Hypothalamus (tissue), 51 donors: Measurements from ENCODE around the gene SETD5.

Source experiments
- DNase-seq, 51 donors: peaks; one replicate each; lab custom pipeline; 2025; lab: John Stamatoyannopoulos, UW

The SETD5 gene, protein sequence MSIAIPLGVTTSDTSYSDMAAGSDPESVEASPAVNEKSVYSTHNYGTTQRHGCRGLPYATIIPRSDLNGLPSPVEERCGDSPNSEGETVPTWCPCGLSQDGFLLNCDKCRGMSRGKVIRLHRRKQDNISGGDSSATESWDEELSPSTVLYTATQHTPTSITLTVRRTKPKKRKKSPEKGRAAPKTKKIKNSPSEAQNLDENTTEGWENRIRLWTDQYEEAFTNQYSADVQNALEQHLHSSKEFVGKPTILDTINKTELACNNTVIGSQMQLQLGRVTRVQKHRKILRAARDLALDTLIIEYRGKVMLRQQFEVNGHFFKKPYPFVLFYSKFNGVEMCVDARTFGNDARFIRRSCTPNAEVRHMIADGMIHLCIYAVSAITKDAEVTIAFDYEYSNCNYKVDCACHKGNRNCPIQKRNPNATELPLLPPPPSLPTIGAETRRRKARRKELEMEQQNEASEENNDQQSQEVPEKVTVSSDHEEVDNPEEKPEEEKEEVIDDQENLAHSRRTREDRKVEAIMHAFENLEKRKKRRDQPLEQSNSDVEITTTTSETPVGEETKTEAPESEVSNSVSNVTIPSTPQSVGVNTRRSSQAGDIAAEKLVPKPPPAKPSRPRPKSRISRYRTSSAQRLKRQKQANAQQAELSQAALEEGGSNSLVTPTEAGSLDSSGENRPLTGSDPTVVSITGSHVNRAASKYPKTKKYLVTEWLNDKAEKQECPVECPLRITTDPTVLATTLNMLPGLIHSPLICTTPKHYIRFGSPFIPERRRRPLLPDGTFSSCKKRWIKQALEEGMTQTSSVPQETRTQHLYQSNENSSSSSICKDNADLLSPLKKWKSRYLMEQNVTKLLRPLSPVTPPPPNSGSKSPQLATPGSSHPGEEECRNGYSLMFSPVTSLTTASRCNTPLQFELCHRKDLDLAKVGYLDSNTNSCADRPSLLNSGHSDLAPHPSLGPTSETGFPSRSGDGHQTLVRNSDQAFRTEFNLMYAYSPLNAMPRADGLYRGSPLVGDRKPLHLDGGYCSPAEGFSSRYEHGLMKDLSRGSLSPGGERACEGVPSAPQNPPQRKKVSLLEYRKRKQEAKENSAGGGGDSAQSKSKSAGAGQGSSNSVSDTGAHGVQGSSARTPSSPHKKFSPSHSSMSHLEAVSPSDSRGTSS (N-terminal part only)

GRCh38 chr3:9397332-9397905 is at the start of gene SETD5:
Gene SETD5, plus strand, starts transcription at chr3:9397615. Its CDS starts 31,324 bp downstream, at chr3:9428939.
- DNase-seq, result peak; percentile 86 to 99 (median 97)

- DNase-seq, result peak in 1 of 51 donors; percentile 42
These were observed 49.5 kb upstream of the SETD5 start for GRCh38 chr3:9347887-9348286.

DNA sequence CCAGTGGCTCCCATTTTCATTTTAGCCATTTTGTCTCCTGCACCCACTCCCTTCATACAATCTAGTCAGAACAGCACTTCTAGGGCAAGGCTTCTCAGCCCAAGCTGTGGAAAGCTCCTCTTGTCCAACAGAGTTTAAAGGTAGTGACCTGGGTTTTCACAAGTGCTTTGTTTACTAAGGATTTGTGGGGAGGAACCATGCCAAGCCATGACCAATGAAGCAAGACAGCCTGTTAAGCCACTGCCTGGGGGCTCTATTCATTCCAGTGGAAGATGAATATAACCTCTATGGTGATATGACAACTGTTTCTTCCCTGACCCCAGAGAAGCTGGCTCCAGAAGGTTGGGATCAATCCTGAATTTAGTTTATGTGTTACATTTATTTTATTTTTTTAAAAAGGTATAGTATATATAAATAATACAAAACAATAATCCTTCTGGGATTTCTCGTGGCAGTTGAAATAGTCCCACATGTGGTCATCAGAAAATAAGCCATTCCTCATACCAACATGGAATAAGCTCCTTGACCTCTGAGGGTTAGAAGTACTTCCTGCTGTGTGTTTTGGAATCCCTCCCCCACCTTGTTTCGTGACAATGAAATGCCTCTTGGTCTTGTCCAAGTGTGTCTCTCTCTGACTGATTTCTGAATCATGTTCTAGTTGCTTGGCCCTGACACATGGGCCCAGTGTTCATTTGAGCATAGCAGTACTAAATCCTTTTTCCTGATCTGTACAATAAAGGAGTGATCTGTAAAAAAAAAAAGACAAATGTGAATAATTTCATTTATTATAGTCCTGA is 47.9 kb upstream of the SETD5 start:
- DNase-seq, result no peak

DNA sequence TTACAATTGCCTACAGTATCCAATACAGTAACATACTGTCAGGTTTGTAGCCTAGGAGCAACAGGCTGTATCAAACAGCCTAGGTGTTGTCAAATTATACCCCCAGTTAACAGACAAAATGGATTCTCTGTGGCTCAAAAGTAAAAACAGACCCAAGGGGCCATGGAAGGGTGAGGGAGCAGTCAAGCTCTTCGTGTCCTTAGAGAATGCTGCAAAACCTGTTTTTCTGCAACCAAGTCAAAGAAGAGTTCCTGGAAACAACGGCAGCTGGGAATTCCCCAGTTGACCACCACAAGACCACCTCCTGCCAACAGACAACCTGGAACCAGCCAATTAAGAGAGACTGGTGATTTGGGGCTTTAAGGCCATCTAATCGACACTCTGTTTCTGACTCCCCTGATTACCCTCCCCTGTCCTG is 45.7 kb upstream of the SETD5 start:
- no peak for DNase-seq

- DNase-seq, result peak in 40 of 51 donors; percentile 1 to 77 (median 35)
These were observed 44.3 kb upstream of the SETD5 start for GRCh38 chr3:9352917-9353752.

DNA sequence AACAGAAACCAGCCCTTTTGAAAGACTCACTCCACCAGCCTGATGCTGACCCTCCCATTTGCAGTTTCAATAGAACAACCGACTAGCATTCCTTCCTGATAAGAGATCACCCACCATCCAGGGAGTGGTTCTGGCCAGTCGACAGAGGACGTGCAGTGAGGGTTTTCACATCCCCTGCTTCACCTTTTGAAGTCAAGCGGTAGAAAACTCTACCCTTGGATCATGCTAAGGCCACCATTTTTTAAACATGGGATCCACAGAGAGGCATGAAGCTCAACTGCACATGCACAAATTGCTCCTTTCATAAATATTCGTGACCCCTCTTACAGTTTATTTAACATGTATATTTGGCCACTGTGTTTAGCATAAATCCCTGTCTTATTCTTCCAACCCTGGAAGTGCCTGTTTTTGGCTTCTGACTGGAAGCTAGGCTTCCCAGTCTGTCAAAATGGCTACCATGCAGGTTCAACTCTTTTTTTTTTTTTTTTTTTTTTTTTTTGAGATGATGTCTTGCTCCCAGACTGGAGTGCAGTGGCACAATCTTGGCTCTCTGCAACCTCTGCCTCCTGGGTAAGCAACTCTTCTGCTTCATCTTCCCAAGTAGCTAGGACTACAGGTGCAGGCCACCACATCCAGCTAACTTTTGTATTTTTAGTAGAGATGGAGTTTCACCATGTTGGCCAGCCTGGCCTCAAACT is 35.6 kb upstream of the SETD5 start:
- DNase-seq, result no peak

- peak; percentile 46 to 96 (median 88) for DNase-seq
These were observed 34.5 kb upstream of the SETD5 start, which contains the start of gene THUMPD3 for GRCh38 chr3:9362731-9363530. Gene THUMPD3, plus strand, starts transcription at chr3:9363054. Its CDS starts 2,015 bp downstream, at chr3:9365069.

DNA sequence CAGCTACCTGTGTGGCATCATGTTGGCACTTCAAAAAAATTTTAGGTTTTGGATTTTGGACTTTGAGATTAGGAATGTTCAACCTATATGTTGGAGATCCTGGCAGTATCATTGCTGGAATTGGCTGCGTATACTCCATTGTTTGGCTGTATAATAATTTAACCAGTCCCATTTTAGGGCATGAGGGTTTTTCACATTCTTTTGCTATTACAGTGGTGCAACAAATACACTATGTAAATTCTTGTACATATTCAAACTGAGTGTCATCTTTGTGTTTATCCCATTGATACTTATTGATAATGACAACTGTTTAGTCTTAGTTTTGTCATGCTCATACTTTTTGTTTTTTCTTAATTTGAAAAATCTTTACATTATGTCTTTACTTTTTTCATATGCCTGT is 27.9 kb upstream of the SETD5 start:
- DNase-seq, result no peak

DNA sequence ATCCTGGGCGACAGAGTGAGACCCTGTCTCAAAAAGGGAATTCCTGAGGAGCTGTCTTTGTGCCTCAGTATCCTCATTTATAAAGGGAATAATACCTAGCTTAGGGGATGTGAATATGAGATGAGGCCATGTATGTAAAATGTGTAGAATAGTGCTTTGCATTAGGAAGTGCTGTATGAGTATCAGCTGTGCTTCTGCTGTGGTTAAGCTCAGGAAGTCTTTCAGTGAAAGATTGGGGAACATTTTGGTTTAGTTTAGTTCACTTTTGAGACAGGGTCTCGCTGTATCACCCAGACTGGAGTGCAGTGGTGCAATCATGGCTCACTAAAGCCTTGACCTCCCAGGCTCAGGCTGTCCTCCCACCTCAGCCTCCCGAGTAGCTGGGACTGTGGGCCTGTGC is 23.9 kb upstream of the SETD5 start:
- DNase-seq, result no peak

GRCh38 chr3:9377981-9378380 is 19.4 kb upstream of the SETD5 start:
- no peak for DNase-seq

- no peak for DNase-seq
These were observed 18.1 kb upstream of the SETD5 start for GRCh38 chr3:9379327-9379726.

DNA sequence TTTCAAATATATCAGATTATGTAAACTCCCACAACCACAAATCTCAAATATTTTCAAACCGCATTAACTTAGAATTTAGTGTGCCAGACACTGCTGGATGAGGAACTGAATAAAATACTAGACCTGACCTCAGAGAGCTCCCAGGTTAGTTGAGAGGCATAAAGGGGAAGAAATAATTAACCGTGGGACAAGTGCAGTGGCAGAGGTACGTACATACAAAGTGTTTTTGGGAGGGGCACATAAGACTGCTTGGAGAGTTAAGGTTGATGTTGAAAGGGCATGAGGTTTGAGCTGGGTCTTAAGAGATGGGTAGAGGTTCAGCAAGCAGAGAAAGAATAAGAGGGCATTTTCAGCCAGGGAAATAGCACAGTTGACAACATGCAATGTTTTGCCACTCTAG is 17.4 kb upstream of the SETD5 start:
- DNase-seq, result no peak

DNA sequence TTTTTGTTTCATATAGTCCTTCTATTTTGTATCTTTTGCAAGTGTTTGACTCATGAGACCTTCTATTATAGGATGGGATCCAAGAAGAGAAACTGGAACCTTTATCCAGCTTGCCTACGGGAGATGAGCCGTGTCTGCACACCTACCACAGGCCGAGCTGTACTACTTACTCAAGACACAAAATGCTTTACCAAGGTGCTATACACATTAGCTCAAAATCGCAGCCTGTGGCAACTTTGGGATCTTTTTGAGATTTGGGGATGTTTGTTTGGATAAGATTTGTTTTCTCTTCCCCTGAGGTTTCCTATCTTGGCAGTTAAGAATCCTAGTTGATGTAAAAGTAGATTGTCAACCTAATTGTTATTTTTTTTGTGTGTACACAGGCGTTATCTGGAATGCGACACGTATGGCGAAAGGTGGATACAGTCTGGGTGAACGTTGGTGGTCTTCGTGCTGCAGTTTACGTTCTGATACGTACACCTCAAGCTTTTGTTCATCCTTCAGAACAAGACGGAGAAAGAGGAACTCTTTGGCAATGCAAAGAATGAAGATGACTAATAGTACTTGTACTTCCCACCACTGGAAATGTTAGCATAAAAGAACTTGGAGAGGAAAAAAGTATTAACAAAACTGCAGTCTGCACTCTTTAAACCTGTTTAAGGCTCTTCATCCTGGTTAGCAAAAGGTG is 13.1 kb upstream of the SETD5 start:
- no peak for DNase-seq

- DNase-seq, result no peak
These were observed 12.0 kb upstream of the SETD5 start for GRCh38 chr3:9385187-9386077.

DNA sequence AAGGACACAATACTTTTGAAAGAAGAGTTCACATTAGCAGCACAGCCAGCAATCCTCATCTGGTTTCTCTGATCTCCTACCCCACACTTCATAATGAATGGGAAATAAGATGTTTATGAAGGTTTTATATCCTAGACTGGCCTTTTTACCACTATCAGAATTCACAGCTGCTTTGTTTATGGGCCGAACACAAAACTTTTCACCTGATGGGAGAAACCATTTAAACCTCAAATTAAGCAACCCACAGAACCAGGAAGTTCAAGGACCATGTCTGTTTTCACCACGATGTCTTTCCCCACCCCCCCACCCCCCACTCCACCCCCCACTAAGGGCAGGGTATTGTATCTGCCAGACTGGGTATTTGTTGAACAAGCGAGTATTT is 11.3 kb upstream of the SETD5 start:
- DNase-seq, result no peak
